Muscle layer of colon (tissue), 2 donors: Measurements from ENCODE around the gene DYDC1.

ENCODE experiments used
- H3K27ac ChIP-seq: one replicate; pipeline ENCODE4 v1.7.0; 2013; ENCODE audit warnings: low read depth, mild to moderate bottlenecking, low read length, moderate library complexity
- H3K27me3 ChIP-seq, 2 donors: one replicate each; pipeline ENCODE4 v1.7.0; 2013; ENCODE audit warnings: low read length in 2 of 2, mild to moderate bottlenecking in 2 of 2; ENCODE audit not compliant: insufficient read depth in 2 of 2, control insufficient read depth in 1 of 2
- H3K36me3 ChIP-seq: one replicate; pipeline ENCODE4 v1.7.0; 2013; ENCODE audit warnings: mild to moderate bottlenecking, low read length; ENCODE audit not compliant: insufficient read depth
- H3K4me1 ChIP-seq: one replicate; pipeline ENCODE4 v1.7.0; 2013; ENCODE audit warnings: mild to moderate bottlenecking, low read length; ENCODE audit not compliant: insufficient read depth
- H3K4me3 ChIP-seq, 2 donors: one replicate each; pipeline ENCODE4 v1.7.0; 2013; ENCODE audit warnings: low read length in 2 of 2, low read depth in 1 of 2, mild to moderate bottlenecking in 1 of 2, moderate library complexity in 1 of 2
- H3K9ac ChIP-seq: one replicate; pipeline ENCODE4 v1.7.0; 2013; ENCODE audit warnings: low read length
- H3K9me3 ChIP-seq: one replicate; pipeline ENCODE4 v1.7.0; 2013; ENCODE audit warnings: mild to moderate bottlenecking, low read length
- donor health status: abdominal sarcoma.
- donor health status: Adenocarcinoma of cecum.

Gene DYDC1

DNA sequence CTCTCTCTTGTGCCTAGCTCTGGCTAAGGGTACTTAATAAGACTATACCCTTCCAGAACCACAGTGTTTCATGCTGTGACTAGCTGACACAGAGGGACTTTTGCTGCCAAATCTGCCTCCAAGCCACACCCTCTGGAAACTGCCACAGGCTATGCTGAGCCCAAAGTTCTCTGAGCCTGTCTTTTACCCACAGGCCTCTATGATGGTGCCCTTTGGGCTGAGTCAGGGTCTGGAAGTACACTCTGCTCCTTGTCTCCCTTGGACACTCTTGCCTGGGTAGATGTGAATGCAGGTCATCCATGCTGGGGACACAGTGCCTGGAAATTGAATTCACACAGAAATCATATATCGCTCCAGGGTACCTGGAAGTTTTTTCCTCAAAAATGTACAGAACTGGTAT lies 22.6 kb downstream of the DYDC1 start:
- Histone ChIP-seq H3K4me3 (no peak overlapping the region), H3K4me1 (no peaks in the 10 kb centered on the region), H3K9ac (no peak overlapping the region), H3K27me3 (no peaks in the 10 kb centered on the region), H3K27ac (no peak overlapping the region), H3K36me3 (no peaks in the 10 kb centered on the region), H3K9me3 (no peaks in the 10 kb centered on the region)

DNA sequence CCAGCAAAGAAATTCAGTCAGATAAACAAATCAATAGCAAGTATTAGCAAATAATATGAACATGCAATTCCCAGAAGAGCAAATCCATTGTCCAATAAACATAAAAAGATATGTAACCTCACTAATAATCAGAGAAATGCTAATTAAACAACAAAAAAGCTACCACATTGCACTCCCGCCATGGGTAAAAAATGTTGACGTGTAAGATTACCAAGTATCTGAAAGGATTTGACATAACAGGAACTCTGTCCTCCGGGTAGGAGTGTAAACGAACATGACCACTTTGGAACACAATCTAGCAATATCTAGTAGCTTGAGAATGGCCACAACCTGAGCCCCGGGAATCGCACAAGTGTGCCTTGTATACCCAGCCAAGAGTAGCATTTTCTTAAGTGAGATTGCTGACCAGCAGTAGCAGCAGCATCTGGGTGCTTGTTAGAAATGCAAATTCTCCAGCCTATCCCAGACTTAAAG lies 31.6 kb downstream of the DYDC1 start:
- no peaks in the 10 kb centered on the region for H3K36me3 ChIP-seq
- H3K4me1 ChIP-seq = no peaks in the 10 kb centered on the region
- no peaks in the 10 kb centered on the region for H3K27me3 ChIP-seq
- H3K27ac ChIP-seq = no peak overlapping the region
- no peak overlapping the region for H3K9ac ChIP-seq
- no peak overlapping the region for H3K4me3 ChIP-seq
- H3K9me3 ChIP-seq = no peaks in the 10 kb centered on the region

GRCh38 chr10:80324086-80324485 lies 32.5 kb downstream of the DYDC1 start:
- Histone ChIP-seq H3K27me3 (no peaks in the 10 kb centered on the region), H3K36me3 (no peaks in the 10 kb centered on the region), H3K4me3 (no peak overlapping the region), H3K4me1 (no peaks in the 10 kb centered on the region), H3K9ac (no peak overlapping the region), H3K27ac (no peak overlapping the region), H3K9me3 (no peaks in the 10 kb centered on the region)

DNA sequence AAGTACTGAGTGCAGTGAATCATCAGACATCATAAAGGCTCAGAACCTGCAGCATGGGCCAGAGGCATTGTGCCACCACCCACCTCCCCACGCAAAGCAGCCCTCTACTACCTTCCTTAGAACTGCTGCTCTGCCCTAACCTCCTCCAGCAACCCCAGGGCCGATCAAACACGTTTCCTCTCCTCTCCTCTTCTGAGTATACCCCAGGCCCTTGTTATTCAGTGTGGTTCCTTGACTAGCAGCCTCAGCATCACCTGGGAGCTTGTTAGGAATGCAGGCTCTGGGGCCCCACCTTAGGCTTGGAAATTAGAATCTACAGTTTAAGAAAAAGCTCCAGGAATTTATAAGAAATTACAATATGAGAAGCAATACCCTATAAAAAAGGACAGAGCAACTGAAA lies 33.2 kb downstream of the DYDC1 start:
- Histone ChIP-seq H3K4me1 (no peaks in the 10 kb centered on the region), H3K27ac (no peak overlapping the region), H3K9ac (no peak overlapping the region)

GRCh38 chr10:80322711-80323110 lies 33.8 kb downstream of the DYDC1 start:
- H3K4me3 ChIP-seq = no peak overlapping the region
- no peaks in the 10 kb centered on the region for H3K9me3 ChIP-seq
- H3K27me3 ChIP-seq = no peaks in the 10 kb centered on the region
- no peaks in the 10 kb centered on the region for H3K4me1 ChIP-seq
- no peak overlapping the region for H3K9ac ChIP-seq
- no peak overlapping the region for H3K27ac ChIP-seq
- no peaks in the 10 kb centered on the region for H3K36me3 ChIP-seq

More for the DNA sequence above, 33.2 kb downstream of the DYDC1 start:
- Histone ChIP-seq H3K9me3 (no peaks in the 10 kb centered on the region), H3K4me3 (no peak overlapping the region), H3K36me3 (no peaks in the 10 kb centered on the region), H3K27me3 (no peaks in the 10 kb centered on the region)

GRCh38 chr10:80322158-80322557 lies 34.4 kb downstream of the DYDC1 start:
- H3K4me3 ChIP-seq = no peak overlapping the region
- no peaks in the 10 kb centered on the region for H3K27me3 ChIP-seq
- H3K27ac ChIP-seq = no peak overlapping the region
- no peak overlapping the region for H3K9ac ChIP-seq
- no peaks in the 10 kb centered on the region for H3K9me3 ChIP-seq
- H3K4me1 ChIP-seq = no peaks in the 10 kb centered on the region
- no peaks in the 10 kb centered on the region for H3K36me3 ChIP-seq

DNA sequence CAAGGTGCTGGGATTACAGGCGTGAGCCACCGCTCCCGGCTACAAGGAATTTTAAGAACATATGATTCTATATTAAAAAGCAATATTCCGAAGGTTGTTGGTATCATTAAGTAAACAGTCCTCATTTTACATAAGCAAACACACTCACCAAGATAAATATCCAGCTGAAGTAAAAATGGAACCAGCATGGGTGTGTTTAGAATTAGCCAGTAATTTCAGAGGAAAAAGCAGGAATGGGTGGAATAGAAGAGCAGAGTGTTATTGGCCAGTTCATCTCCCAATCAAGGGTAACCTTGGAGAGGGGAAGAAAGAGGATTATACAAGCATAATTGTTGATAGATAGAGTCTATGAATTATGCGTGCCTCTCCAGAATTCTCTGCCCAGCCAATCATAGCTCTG lies 35.4 kb downstream of the DYDC1 start:
- H3K27ac ChIP-seq = no peak overlapping the region
- no peaks in the 10 kb centered on the region for H3K36me3 ChIP-seq
- no peak overlapping the region for H3K9ac ChIP-seq
- no peaks in the 10 kb centered on the region for H3K9me3 ChIP-seq
- no peaks in the 10 kb centered on the region for H3K4me1 ChIP-seq
- H3K27me3 ChIP-seq = no peaks in the 10 kb centered on the region
- no peak overlapping the region for H3K4me3 ChIP-seq

- no peaks in the 10 kb centered on the region for H3K27me3 ChIP-seq
- H3K27ac ChIP-seq = no peak overlapping the region
- H3K9me3 ChIP-seq = no peaks in the 10 kb centered on the region
- no peak overlapping the region for H3K9ac ChIP-seq
- H3K4me1 ChIP-seq = no peaks in the 10 kb centered on the region
- H3K36me3 ChIP-seq = no peaks in the 10 kb centered on the region
- no peak overlapping the region for H3K4me3 ChIP-seq
Observed at GRCh38 chr10:80320377-80320776, 36.2 kb downstream of the DYDC1 start.

DNA sequence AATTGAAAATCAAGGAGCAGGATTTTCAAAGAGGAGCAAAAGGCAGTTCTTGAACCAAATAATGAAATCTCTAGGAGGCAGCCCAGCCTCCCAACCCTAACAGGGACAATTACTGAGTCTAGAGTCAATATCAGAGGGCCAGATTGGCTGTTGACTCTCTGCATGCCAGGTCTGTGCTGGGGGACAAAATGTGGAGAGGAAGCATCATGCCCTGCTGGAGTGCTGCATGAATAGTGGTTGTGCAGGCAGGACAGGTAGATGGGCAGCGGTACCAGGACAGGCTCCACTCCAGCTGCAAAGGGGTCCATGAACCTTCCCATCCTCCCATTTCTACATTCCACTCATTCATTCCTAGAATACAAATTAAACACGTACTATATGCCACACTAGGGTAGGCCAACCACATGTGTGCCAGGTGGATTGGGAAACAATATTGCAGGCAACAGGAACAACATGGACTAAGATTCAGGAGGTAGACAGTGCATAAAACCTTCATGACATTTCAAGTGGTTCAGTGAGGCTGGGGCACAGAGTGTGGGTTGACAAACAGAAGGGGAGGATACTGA lies 36.7 kb downstream of the DYDC1 start:
- Histone ChIP-seq H3K36me3 (no peaks in the 10 kb centered on the region), H3K4me3 (no peak overlapping the region), H3K4me1 (no peaks in the 10 kb centered on the region), H3K27me3 (no peaks in the 10 kb centered on the region), H3K9me3 (no peaks in the 10 kb centered on the region), H3K27ac (no peak overlapping the region), H3K9ac (no peak overlapping the region)

DNA sequence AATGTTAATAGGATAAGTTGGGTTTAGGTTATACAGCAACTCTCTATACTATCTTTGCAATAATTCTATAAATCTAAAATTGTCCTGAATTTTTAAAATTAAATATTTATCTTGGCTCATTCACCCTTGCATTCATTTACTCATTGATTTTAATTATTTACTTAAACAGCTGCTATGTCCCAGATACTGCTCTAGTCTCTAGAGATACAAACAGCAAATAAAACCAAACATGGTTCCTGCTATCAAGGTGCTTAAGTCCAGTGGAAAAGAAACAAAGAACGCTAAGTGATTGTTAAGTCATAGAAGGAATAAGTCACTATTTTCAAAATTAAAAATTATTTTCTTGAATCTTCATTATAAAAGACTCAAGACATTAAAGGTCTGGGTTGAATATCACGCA lies 37.2 kb downstream of the DYDC1 start:
- H3K27me3 ChIP-seq = no peaks in the 10 kb centered on the region

GRCh38 chr10:80318742-80319141 lies 37.8 kb downstream of the DYDC1 start:
- no peaks in the 10 kb centered on the region for H3K36me3 ChIP-seq
- no peaks in the 10 kb centered on the region for H3K27me3 ChIP-seq
- no peaks in the 10 kb centered on the region for H3K9me3 ChIP-seq
- H3K4me3 ChIP-seq = no peak overlapping the region
- H3K9ac ChIP-seq = no peak overlapping the region
- H3K4me1 ChIP-seq = no peaks in the 10 kb centered on the region
- no peak overlapping the region for H3K27ac ChIP-seq

More for the DNA sequence above, 37.2 kb downstream of the DYDC1 start:
- Histone ChIP-seq H3K36me3 (no peaks in the 10 kb centered on the region), H3K9me3 (no peaks in the 10 kb centered on the region), H3K9ac (no peak overlapping the region), H3K4me1 (no peaks in the 10 kb centered on the region), H3K4me3 (no peak overlapping the region), H3K27ac (no peak overlapping the region)

DNA sequence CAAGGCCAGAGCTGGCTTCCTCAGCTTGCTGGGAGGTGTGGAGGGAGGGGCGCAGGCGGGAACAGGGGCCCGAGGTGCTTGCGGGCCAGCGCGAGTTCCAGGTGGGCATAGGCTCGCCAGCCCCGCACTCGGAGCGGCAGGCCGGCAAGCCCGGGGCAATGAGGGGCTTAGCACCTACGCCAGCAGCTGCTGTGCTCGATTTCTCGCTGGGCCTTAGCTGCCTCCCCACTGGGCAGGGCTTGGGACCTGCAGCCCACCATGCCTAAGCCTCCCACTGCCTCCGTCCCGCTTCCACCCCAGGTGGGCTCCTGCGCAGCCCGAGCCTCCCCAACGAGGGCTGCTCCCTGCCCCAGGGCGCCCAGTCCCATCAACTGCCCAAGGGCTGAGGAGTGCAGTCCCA lies 41.2 kb downstream of the DYDC1 start:
- no peak overlapping the region for H3K27ac ChIP-seq
- H3K9me3 ChIP-seq = no peaks in the 10 kb centered on the region
- no peaks in the 10 kb centered on the region for H3K36me3 ChIP-seq
- no peaks in the 10 kb centered on the region for H3K27me3 ChIP-seq
- no peak overlapping the region for H3K9ac ChIP-seq
- no peaks in the 10 kb centered on the region for H3K4me1 ChIP-seq
- H3K4me3 ChIP-seq = no peak overlapping the region
